Body of pancreas (tissue), 4 donors: ENCODE measurements around the gene PCGF2. TPM values are rescaled to one million over a fixed set of nuclear protein-coding genes. Genes with fewer than 3 reads are reported as not detected.

Experiments
- ATAC-seq: fragments of 150-250 bp; one replicate; pipeline ENCODE4 v1.9.1; 2016
- DNase-seq, 4 donors: peaks; one replicate each; pipeline ENCODE4 v3.0.0-alpha.2; 2019
- H3K27ac ChIP-seq, 4 donors: fragments of 200-600 bp; sonication (generic); 1 replicate in 3 of 4; 2 replicates in 1 of 4; pipeline versions ENCODE4 v1.5.1 to v1.6.1; 2016 to 2019; ENCODE audit warnings: mild to moderate bottlenecking in 1 of 4, mixed read lengths in 1 of 4, moderate library complexity in 1 of 4
- H3K27me3 ChIP-seq, 2 donors: fragments of 200-600 bp; sonication (generic); one replicate each; pipeline ENCODE4 v1.6.0; 2016; ENCODE audit warnings: mild to moderate bottlenecking in 1 of 2
- H3K36me3 ChIP-seq, 2 donors: fragments of 200-600 bp; sonication (generic); replicated peaks in 1 of 2; 2 replicates each; pipeline ENCODE4 v1.5.1; 2016; ENCODE audit warnings: low read depth in 2 of 2; ENCODE audit not compliant: insufficient read depth in 1 of 2
- H3K4me1 ChIP-seq: fragments of 200-600 bp; sonication (generic); one replicate; pipeline ENCODE4 v1.6.0; 2016
- H3K4me3 ChIP-seq, 2 donors: fragments of 200-600 bp; sonication (generic); 1 replicate in 1 of 2; 2 replicates in 1 of 2; pipeline ENCODE4 v1.5.1; 2016 to 2019
- H3K9me3 ChIP-seq, 3 donors: fragments of 200-600 bp; sonication (generic); 1 replicate in 2 of 3; 2 replicates in 1 of 3; pipeline ENCODE4 v1.5.1; 2016
- POLR2A ChIP-seq, 3 donors: fragments of 450-650 bp; IDR thresholded peaks; one replicate each; pipeline ENCODE4 v1.6.1; 2016; ENCODE audit warnings: antibody characterized with exemption in 3 of 3, mild to moderate bottlenecking in 2 of 3
- WGBS, 2 donors: methylation state at CpG; one replicate each; pipeline ENCODE4 v1.1.5; 2017; 5-methylcytosine and 5-hydroxymethylcytosine counted together
- intact Hi-C: fragments of 100-400 bp; cut with DNase I; formaldehyde crosslinking; loops from one replicate; pipeline ENCODE4 v1.15.1; 2023
- total RNA-seq, 2 donors: library from RNA; depleted of rRNA; stranded (reverse); fragments of >200 nt; gene quantifications; one replicate each; pipeline ENCODE4 v1.1.0, GENCODE V29; 2016
- TF ChIP-seq, protein P1 (sequence below), 7 experiments: fragments of 450-650 bp in 4 of 7; fragments of 200-600 bp in 3 of 7; sonication (generic) in 3 of 7; IDR thresholded peaks; one replicate each; pipeline ENCODE4 v1.5.1; 2016 to 2019; ENCODE audit warnings: antibody characterized with exemption in 7 of 7

Gene PCGF2
- total RNA-seq, 2 donors from 2014 or later, result 5.9 to 9.3 TPM

DNA sequence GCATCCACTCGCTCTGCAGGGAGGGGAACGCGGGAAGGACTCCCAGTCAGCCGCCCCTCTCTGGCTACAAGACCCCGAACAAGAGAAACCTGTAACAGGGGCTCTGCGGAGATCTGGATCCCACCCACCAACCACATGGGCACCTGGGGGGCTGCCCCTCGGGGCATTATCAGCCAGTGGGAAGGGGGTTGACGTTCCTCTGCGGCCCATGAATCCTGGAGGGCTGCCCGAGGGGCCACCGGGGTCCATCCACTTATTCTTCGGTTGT is 1.8 kb upstream of the PCGF2 start:
- ATAC-seq (no peak), DNase-seq (no peak)
- Histone ChIP-seq H3K27ac (peak overlapping the region in 3 of 4 donors; percentile 61 to 89 (median 81)), H3K4me1 (peaks cover 71% of the 10 kb centered on the region), H3K27me3 (no peaks in the 10 kb centered on the region), H3K36me3 (no peaks in the 10 kb centered on the region), H3K4me3 (no peak overlapping the region), H3K9me3 (no peaks in the 10 kb centered on the region)
- TF ChIP-seq, protein P1, sequence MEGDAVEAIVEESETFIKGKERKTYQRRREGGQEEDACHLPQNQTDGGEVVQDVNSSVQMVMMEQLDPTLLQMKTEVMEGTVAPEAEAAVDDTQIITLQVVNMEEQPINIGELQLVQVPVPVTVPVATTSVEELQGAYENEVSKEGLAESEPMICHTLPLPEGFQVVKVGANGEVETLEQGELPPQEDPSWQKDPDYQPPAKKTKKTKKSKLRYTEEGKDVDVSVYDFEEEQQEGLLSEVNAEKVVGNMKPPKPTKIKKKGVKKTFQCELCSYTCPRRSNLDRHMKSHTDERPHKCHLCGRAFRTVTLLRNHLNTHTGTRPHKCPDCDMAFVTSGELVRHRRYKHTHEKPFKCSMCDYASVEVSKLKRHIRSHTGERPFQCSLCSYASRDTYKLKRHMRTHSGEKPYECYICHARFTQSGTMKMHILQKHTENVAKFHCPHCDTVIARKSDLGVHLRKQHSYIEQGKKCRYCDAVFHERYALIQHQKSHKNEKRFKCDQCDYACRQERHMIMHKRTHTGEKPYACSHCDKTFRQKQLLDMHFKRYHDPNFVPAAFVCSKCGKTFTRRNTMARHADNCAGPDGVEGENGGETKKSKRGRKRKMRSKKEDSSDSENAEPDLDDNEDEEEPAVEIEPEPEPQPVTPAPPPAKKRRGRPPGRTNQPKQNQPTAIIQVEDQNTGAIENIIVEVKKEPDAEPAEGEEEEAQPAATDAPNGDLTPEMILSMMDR (IDR thresholded peaks at IDR 0.05), result no peak
- TF ChIP-seq POLR2A (IDR thresholded peaks at IDR 0.05), result no peak
- 7 to 15% methylated on average over 5 to 12 of the region's 12 CpGs for WGBS, 2 donors
- intact Hi-C loops, result no loop called here

DNA sequence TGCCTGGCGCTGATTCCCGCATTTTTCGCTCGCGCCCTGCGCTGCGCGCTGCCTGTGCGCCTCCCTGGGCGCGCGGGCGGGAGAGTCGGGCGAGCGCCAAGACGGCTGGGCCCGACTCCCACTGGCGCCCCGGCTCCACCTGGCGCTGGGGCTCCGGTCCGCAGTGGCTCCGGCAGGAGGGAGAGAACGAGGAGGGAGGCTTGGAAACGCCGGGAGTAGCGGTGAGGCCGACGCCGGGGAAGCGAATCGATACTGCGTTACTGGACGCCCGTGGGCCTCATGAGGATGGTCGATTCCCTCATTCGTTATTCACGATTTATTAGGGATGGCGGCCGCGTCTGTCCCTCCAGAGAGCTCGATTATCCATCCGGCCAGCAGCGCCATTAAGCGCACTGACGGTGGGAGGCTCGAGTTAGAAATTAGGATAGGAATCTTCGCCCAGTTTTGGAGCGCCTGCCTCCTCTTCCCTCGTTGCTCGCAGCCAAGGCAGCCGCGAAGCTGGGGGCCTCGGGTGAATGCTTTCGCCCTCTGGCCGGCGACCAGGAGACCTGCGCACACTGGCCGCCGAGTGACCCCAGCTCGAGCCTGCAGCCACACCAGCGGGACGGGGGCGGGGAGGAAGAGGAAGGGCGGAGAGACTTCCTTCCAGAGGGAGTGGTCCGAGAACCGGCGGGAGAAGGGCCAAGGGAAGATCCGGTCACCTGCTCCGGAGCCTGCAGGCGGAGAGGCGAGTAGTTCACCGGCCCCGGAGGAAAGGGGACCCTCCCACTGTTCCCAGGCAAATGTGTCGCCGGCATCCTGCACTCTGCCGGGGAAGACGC is 1.3 kb upstream of the PCGF2 start:
- Histone ChIP-seq H3K4me3 (peak overlapping the region; percentile 12 to 79), H3K27me3 (no peaks in the 10 kb centered on the region), H3K4me1 (peaks cover 66% of the 10 kb centered on the region), H3K36me3 (no peaks in the 10 kb centered on the region), H3K9me3 (no peaks in the 10 kb centered on the region), H3K27ac (peak overlapping the region; percentile 61 to 89 (median 78))
- DNase-seq (peak; percentile 64 to 83 (median 78)), ATAC-seq (peak; percentile 14)
- WGBS, 2 donors, result 1 to 2% methylated on average over 21 to 79 of the region's 79 CpGs
- TF ChIP-seq, protein P1 (IDR thresholded peaks at IDR 0.05), result peak in 4 of 7 experiments; percentile 32 to 46 (median 43)
- peak; percentile 22 to 75 (median 67) for TF ChIP-seq POLR2A (IDR thresholded peaks at IDR 0.05)
- intact Hi-C loops, result no loop called here

DNA sequence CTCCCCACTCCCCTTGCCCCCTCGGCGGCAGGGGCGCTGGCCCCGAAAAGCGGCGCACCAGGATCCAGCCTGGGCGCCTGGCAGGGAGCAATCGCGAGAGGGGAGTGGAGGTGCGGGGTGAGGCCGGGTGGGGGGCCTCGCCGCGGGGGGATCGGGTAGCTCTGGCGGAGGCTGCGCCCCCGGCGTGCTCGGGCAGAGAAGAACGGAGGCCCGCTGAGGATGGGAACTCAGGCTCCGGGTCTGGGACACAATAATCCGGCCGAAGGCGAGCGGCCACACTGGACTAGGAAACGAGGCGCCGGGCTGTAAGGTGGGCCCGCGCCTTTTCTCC is 721 bp upstream of the PCGF2 start:
- Histone ChIP-seq H3K4me1 (peaks cover 65% of the 10 kb centered on the region), H3K27ac (peak overlapping the region; percentile 61 to 89 (median 78)), H3K4me3 (peak overlapping the region; percentile 12 to 79), H3K36me3 (no peaks in the 10 kb centered on the region), H3K27me3 (no peaks in the 10 kb centered on the region), H3K9me3 (no peaks in the 10 kb centered on the region)
- no peak for DNase-seq
- 0% methylated on average over 18 to 32 of the region's 32 CpGs for WGBS, 2 donors
- ATAC-seq, result no peak
- intact Hi-C loops, result no loop called here
- TF ChIP-seq, protein P1 (IDR thresholded peaks at IDR 0.05), result no peak
- TF ChIP-seq POLR2A (IDR thresholded peaks at IDR 0.05), result no peak

DNA sequence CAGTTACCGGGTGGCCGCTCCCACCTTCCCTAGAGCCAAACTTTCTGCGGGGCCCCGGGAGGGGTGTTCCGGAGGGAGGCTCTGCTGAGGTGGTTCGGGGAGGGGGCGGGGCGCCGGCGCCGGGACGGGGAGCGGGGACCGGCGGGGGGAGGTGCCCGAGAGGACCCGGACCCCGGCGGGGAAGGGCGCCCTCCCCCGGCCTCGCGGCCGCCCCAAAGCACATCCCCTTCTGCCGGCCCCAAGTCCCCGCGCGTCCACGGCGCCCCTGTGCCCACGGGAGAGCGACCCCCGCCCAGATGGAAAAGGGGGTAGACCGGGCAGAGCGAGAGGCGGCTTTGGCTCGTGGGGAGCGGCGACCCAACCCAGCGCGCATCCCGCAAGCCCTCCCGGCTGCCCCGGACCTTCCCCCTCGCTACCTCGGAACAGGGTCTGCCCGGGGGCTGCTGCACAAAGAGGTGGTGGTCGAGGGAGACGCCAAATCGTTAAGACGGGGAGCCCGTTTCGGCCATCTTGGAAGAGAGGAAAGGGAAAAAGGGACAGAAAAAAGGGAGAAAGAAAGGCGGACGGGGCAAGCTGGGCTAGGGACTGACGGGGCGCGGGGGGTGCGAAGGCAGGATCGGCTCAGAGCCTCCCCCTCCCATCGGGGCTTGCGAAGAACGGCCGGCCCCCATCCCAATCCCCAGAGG is 530 bp downstream of the PCGF2 start:
- TF ChIP-seq, protein P1 (IDR thresholded peaks at IDR 0.05), result peak in 1 of 7 experiments; percentile 5
- peak in 1 of 3 donors; percentile 16 for TF ChIP-seq POLR2A (IDR thresholded peaks at IDR 0.05)
- Histone ChIP-seq H3K9me3 (no peaks in the 10 kb centered on the region), H3K4me3 (peak overlapping the region; percentile 79 to 89), H3K36me3 (no peaks in the 10 kb centered on the region), H3K27ac (peak overlapping the region; percentile 61 to 89 (median 76)), H3K27me3 (no peaks in the 10 kb centered on the region), H3K4me1 (peaks cover 70% of the 10 kb centered on the region)
- intact Hi-C loops, result no loop called here
- WGBS, 2 donors, result 1% methylated on average over 39 to 55 of the region's 64 CpGs
- DNase-seq, result peak in 1 of 4 donors; percentile 66
- no peak for ATAC-seq
